Kidney epithelial cell (primary cell): ENCODE data around the gene CENPO. TPM values are rescaled to one million over a fixed set of nuclear protein-coding genes. Genes with fewer than 3 reads are reported as not detected.

Source experiments
- DNase-seq: peaks from one replicate; pipeline ENCODE4 v3.0.0-alpha.2; 2010; ENCODE audit warnings: low read depth
- H3K27me3 ChIP-seq: 2 replicates; pipeline ENCODE4 v1.6.0; 2011; ENCODE audit warnings: low read length; ENCODE audit not compliant: control insufficient read depth, insufficient read depth
- H3K36me3 ChIP-seq: 2 replicates; pipeline ENCODE4 v1.5.1; 2011; ENCODE audit warnings: low read length; ENCODE audit not compliant: control insufficient read depth, insufficient read depth
- H3K4me3 ChIP-seq: 2 replicates; pipeline ENCODE4 v1.5.1; 2011; ENCODE audit warnings: low read depth, mild to moderate bottlenecking, control low read depth, low read length
- CTCF ChIP-seq: IDR thresholded peaks from 2 replicates; pipeline ENCODE4 v1.5.1; 2011; ENCODE audit warnings: mild to moderate bottlenecking, moderate library complexity, low read length, control low read depth, inconsistent platforms; ENCODE audit not compliant: insufficient read depth, poor library complexity, severe bottlenecking
- total RNA-seq: library from RNA; depleted of rRNA; stranded (reverse); fragments of >200 nt; gene quantifications from 2 replicates; pipeline ENCODE4 v1.2.3, GENCODE V29; 2015

CENPO gene
- total RNA-seq, 1 donor from 2014 or later = 10.9 TPM

DNA sequence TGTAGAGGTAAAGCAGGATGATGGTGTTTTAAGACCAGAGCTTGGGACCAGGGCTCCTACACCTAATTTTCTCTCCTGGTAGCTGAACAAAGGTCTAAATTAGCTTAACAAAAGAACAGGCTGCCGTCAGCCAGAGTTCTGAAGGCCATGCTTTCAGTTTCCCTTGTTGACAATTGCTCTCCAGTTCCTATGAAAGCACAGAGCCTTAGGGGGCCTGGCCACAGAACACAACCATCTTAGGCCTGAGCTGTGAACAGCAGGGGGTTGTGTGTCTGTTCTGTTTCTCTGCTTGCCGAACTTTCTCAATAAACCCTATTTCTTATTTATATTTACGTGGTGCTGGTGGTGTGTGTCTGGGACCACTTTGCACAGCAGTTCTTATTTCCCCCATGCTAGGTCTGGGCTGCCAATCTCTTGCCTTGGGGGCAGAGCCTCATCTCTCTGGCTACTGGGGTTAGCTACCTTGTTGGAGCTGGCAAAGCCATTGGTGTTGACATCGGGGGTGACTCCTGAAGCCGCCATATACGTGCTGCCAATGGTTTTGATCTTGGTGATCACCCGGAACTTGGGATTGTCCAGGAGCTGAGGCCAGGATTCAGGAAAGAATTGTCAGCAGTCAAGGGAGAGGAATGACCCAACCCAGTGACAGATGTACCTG is 29.0 kb downstream of the CENPO start:
- DNase-seq = no peak
- H3K36me3 ChIP-seq = no peaks in the 10 kb centered on the region
- H3K27me3 ChIP-seq = no peaks in the 10 kb centered on the region
- no peak for TF ChIP-seq CTCF
- no peak overlapping the region for H3K4me3 ChIP-seq

DNA sequence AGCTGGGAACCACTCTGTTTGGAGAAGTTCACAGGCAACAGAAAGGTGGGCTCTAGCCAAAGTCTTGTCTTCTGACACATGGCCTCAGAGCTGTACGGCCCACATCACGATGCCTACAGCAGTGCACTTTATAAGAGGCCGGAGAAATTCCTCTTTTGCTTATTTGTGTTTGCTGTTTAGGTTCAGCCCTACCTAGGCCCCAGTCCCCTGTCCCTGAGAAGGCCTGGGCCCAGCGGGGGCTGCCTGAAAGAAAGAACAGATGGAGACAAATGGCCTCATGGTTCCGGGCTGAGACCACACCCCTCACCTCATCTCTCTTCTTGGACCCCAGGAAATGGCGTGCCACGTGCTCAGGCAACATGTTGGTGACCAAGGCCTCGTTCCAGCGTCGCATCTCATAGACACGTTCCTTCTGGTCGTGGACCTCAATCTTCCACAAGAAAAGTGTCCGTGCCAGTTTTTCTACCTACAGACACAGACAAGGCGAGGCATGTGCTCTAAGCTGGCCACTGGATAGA is 30.9 kb downstream of the CENPO start:
- no peaks in the 10 kb centered on the region for H3K36me3 ChIP-seq
- TF ChIP-seq CTCF = no peak
- H3K4me3 ChIP-seq = no peak overlapping the region

GRCh38 chr2:24824966-24825882 is 32.0 kb downstream of the CENPO start:
- no peaks in the 10 kb centered on the region for H3K36me3 ChIP-seq
- H3K4me3 ChIP-seq = no peak overlapping the region
- TF ChIP-seq CTCF = peak; percentile 64
- DNase-seq = no peak
- H3K27me3 ChIP-seq = no peaks in the 10 kb centered on the region

More for the DNA sequence above, 30.9 kb downstream of the CENPO start:
- H3K27me3 ChIP-seq = no peaks in the 10 kb centered on the region
- no peak for DNase-seq

DNA sequence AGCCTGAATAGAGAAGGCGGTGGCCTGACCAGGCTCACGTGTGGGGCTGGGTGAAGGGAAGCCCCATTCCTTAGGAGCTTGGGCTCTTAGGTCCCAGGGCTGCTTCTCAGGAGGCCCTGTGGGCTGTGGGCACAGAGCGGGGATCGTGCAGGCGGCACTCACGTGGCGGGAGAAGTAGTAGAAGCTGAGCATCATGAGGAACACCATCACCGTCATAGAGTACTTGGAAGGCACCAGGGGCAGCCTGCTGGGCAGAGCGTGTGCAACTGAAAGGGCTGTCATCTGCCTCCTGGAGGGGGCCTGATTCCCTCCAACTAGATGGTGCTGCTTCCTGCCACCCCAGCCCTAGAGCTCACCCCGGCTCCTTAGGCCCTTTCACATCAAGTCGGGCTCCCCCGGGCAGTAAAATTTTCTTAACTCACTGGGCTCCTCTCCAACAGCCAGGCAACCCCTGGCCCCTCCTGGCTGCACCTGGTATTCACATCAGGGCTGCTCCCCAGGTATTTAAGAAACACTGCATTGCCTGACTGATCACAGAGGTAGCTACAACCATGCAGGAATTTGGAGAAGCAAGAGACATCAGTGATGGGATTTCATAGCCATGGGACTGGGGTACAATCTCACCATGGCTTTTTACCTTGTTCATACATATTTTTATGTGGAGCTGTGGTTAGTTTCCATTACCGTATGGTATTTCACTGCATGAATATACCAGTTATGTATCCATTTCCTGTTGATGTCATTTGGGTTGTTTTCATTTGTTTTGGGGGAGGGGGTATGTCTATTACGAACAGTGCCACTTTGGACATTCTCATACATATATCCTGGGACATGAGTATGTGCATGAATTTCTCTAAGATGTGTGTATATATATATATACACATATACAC is 32.9 kb downstream of the CENPO start:
- Histone ChIP-seq H3K36me3 (no peaks in the 10 kb centered on the region), H3K27me3 (no peaks in the 10 kb centered on the region), H3K4me3 (no peak overlapping the region)
- no peak for DNase-seq
- TF ChIP-seq CTCF = no peak

DNA sequence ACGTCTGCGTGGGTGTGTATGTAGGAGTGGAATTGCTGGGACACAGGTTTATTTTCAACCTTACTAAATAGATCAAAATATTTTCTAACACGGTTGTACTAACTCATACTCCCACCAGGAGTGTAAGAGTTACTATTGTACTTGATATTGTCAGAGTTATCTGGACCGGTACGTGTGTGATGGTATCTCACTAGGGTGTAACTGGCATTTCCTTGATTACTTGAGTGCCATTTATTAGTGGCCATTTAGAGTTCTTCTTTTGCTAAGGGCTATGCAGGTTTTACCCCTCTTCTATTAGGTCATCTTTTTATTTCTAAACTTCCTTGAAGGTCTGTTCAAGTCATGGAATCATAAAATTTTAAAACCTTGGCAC is 33.5 kb downstream of the CENPO start:
- no peak overlapping the region for H3K4me3 ChIP-seq
- no peaks in the 10 kb centered on the region for H3K27me3 ChIP-seq
- no peak for DNase-seq
- H3K36me3 ChIP-seq = no peaks in the 10 kb centered on the region
- no peak for TF ChIP-seq CTCF
